Measurements from ENCODE around the gene METRNL. TPM values are rescaled to one million over a fixed set of nuclear protein-coding genes. Genes with fewer than 3 reads are reported as not detected.
A peak's percentile ranks its signal among the peaks of the same experiment; 100 is the strongest.
"Not testable (repeated sequence)": the region's sequence is repeated elsewhere in the genome, so short reads cannot be mapped to it uniquely, and the experiment has no call there.

The METRNL gene
- total RNA-seq, 4 donors from 2014 or later: 80.3 to 137 (median 87.7) TPM

GRCh38 chr17:83047182-83047478, 32.3 kb upstream of the METRNL start:
- WGBS, 2 donors: 50% methylated on average over 2 of the region's 2 CpGs
- intact Hi-C loops (cut with DNase I): no loop called here

DNA sequence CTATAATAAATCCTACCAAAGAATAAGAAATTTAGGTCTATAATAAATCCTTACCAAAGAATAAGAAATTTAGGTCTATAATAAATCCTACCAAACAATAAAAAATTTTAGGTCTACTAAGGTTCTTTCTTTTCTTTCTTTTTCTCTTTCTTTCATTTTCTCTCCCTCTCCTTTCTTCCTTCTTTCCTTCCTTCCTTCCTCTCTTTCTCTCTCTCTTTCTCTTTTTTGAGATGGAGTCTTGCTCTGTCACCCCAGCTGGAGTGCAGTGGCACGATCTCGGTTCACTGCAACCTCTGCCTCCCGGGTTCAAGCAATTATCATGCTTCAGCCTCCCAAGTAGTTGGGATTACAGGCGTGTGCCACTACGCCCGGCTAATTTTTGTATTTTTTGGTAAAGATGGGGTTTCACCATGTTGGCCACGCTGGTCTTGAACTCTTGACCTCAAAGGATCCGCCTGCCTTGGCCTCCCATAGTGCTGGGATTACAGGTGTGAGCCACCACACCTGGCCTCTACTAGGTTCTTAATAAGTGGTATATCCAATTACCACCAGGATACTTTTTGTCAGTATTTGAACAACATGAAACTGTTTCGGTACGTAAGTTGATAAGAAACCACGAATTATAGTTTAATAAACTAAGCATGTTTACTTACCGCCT, 31.5 kb upstream of the METRNL start:
- intact Hi-C loops (cut with DNase I); H3K27me3 ChIP-seq; DNase-seq; H3K9me3 ChIP-seq: not testable (repeated sequence)
- WGBS, 2 donors: 75 to 80% methylated on average over 11 to 12 of the region's 12 CpGs
- peaks cover 15 to 35% (median 19%) of the 10 kb centered on the region in 3 donors for H3K4me1 ChIP-seq
- H3K4me3 ChIP-seq: peak overlapping the region in 2 of 4 donors; percentile 6 to 35
- H3K27ac ChIP-seq: peak overlapping the region; percentile 57 to 86 (median 72)
- peaks cover 0 to 21% (median 0%) of the 10 kb centered on the region in 3 donors for H3K36me3 ChIP-seq

More at GRCh38 chr17:83047182-83047478, 32.3 kb upstream of the METRNL start:
- H3K4me1 ChIP-seq: peaks cover 10 to 27% (median 13%) of the 10 kb centered on the region in 3 donors
- H3K36me3 ChIP-seq: peaks cover 0 to 29% (median 0%) of the 10 kb centered on the region in 3 donors
- TF ChIP-seq POLR2A (IDR thresholded peaks at IDR 0.05): no peak
- TF ChIP-seq, protein P1, sequence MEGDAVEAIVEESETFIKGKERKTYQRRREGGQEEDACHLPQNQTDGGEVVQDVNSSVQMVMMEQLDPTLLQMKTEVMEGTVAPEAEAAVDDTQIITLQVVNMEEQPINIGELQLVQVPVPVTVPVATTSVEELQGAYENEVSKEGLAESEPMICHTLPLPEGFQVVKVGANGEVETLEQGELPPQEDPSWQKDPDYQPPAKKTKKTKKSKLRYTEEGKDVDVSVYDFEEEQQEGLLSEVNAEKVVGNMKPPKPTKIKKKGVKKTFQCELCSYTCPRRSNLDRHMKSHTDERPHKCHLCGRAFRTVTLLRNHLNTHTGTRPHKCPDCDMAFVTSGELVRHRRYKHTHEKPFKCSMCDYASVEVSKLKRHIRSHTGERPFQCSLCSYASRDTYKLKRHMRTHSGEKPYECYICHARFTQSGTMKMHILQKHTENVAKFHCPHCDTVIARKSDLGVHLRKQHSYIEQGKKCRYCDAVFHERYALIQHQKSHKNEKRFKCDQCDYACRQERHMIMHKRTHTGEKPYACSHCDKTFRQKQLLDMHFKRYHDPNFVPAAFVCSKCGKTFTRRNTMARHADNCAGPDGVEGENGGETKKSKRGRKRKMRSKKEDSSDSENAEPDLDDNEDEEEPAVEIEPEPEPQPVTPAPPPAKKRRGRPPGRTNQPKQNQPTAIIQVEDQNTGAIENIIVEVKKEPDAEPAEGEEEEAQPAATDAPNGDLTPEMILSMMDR (IDR thresholded peaks at IDR 0.05): no peak
- H3K27me3 ChIP-seq: no peaks in the 10 kb centered on the region
- DNase-seq: no peak
- H3K27ac ChIP-seq: no peak overlapping the region
- peaks cover 0 to 11% (median 0%) of the 10 kb centered on the region in 3 donors for H3K9me3 ChIP-seq
- no peak overlapping the region for H3K4me3 ChIP-seq

GRCh38 chr17:83050651-83051395, 28.6 kb upstream of the METRNL start:
- Histone ChIP-seq H3K27me3 (no peaks in the 10 kb centered on the region), H3K27ac (peak overlapping the region; percentile 79 to 91 (median 87)), H3K4me1 (peaks cover 24 to 54% (median 27%) of the 10 kb centered on the region in 3 donors), H3K9me3 (no peaks in the 10 kb centered on the region), H3K36me3 (peaks cover 0 to 14% (median 0%) of the 10 kb centered on the region in 3 donors), H3K4me3 (peak overlapping the region; percentile 55 to 86 (median 66))
- WGBS, 2 donors: 30% methylated on average over 32 to 34 of the region's 55 CpGs
- no peak for DNase-seq
- TF ChIP-seq, protein P1 (IDR thresholded peaks at IDR 0.05): peak in 1 of 6 experiments; percentile 3
- TF ChIP-seq POLR2A (IDR thresholded peaks at IDR 0.05): no peak
- intact Hi-C loops (cut with DNase I): no loop called here

GRCh38 chr17:83051396-83052240, 27.8 kb upstream of the METRNL start:
- H3K27ac ChIP-seq: peak overlapping the region; percentile 84 to 91 (median 89)
- H3K27me3 ChIP-seq: no peaks in the 10 kb centered on the region
- peaks cover 27 to 62% (median 30%) of the 10 kb centered on the region in 3 donors for H3K4me1 ChIP-seq
- TF ChIP-seq, protein P1 (IDR thresholded peaks at IDR 0.05): peak in 1 of 6 experiments; percentile 19
- peak in 3 of 4 donors; percentile 79 to 97 (median 86) for TF ChIP-seq POLR2A (IDR thresholded peaks at IDR 0.05)
- peak; percentile 95 for DNase-seq
- peak overlapping the region; percentile 55 to 86 (median 66) for H3K4me3 ChIP-seq
- H3K9me3 ChIP-seq: no peaks in the 10 kb centered on the region
- intact Hi-C loops (cut with DNase I): no loop called here
- WGBS, 2 donors: 0% methylated on average over 3 to 18 of the region's 95 CpGs
- peaks cover 0 to 6% (median 0%) of the 10 kb centered on the region in 3 donors for H3K36me3 ChIP-seq

DNA sequence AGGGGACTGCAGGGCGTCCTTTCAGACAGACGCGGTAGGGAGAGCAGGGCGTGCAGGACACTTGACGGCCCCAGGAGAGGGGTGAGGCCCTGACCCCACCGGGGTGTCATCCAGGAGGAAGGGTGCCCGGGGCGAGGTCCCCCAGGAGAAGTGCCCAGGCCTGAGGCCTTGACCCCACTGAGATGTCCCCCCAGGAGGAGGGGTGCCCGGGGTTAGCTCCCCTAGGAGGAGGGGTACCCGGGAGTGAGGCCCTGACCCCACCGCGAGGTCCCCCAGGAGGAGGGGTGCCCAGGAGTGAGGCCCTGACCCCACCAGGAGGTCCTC, 27.2 kb upstream of the METRNL start:
- no peak for TF ChIP-seq POLR2A (IDR thresholded peaks at IDR 0.05)
- TF ChIP-seq, protein P1 (IDR thresholded peaks at IDR 0.05): no peak
- Histone ChIP-seq H3K36me3 (no peaks in the 10 kb centered on the region), H3K4me3 (peak overlapping the region; percentile 40 to 86 (median 61)), H3K4me1 (peaks cover 27 to 62% (median 30%) of the 10 kb centered on the region in 3 donors), H3K9me3 (no peaks in the 10 kb centered on the region), H3K27ac (peak overlapping the region; percentile 84 to 91 (median 89)), H3K27me3 (peaks cover 0 to 4% (median 0%) of the 10 kb centered on the region in 4 donors)
- intact Hi-C loops (cut with DNase I): no loop called here
- WGBS, 2 donors: no CpG with 5 or more reads among the region's 12 CpGs
- DNase-seq: no peak

Measured in esophagus squamous epithelium (tissue), 5 donors.